ENCODE results near the gene UGDH. TPM values are rescaled to one million over a fixed set of nuclear protein-coding genes. Genes with fewer than 3 reads are reported as not detected.

The UGDH gene
- total and polyA plus RNA-seq, 2 of the 13 experiments (the other 11 are each of a cell fraction or from before 2014, with no cell fraction given), result 99.0 to 384 TPM

- H3K4me2 ChIP-seq (ENCODE audit: low read depth, low read length), result no peak overlapping the region
- BruUV-seq (replicated peaks), result no TSS peak
- no peaks in the 10 kb centered on the region for H3K4me1 ChIP-seq (ENCODE audit: insufficient read depth, low read length)
- no peak overlapping the region for H3K9ac ChIP-seq (ENCODE audit: insufficient read depth, low read depth, low read length)
- H3K27me3 ChIP-seq (ENCODE audit: control insufficient read depth in 1 of 2, insufficient read depth in 2 of 2, low read length in 2 of 2), result no peaks in the 10 kb centered on the region
- in situ Hi-C loops (cut with HindIII; ENCODE audit: extremely low pct_ligation_motif_present, low pct_unique_long_range_greater_than_20kb) (no loop called here), intact Hi-C loops (cut with micrococcal nuclease; ENCODE audit: unreplicated experiment) (no loop called here)
- H2AFZ ChIP-seq (ENCODE audit: low read length), result no peak overlapping the region
- H3K9me3 ChIP-seq (ENCODE audit: low read length), result no peaks in the 10 kb centered on the region
- ChIA-PET CTCF (ENCODE audit: low intra/inter-chr PET ratio, low total read pairs) (no interaction called here), POLR2A (interaction anchor here (1.3 to 2.5 kb wide), 2 partner anchors 9 to 22 kb away, joined by 7 to 9 read pairs; partner anchors contain the start of gene UGDH)
- TF ChIP-seq ZNF414 (CRISPR knock-in tag; IDR thresholded peaks at IDR 0.05) (no peak), CEBPB (IDR thresholded peaks at IDR 0.05; ENCODE audit: borderline replicate concordance, low read depth, low read length) (peak; percentile 61)
- FAIRE-seq (no peak), ATAC-seq (no peak), DNase-seq (ENCODE audit: low spot score) (no peak)
- WGBS (ENCODE audit: low lambda C conversion rate), result 88% methylated on average over 1 of the region's 1 CpG
- H3K27ac ChIP-seq (ENCODE audit: extremely low read length, insufficient read depth, low read length), result no peak overlapping the region
- H3K4me3 ChIP-seq (replicated peaks in 1 of 3; ENCODE audit: insufficient read depth in 1 of 3, low read depth in 2 of 3, low read length in 3 of 3), result no peak overlapping the region
- H3K36me3 ChIP-seq (replicated peaks in 1 of 2; ENCODE audit: control insufficient read depth in 1 of 2, insufficient read depth in 2 of 2, low read length in 2 of 2), result peaks cover 46 to 91% of the 10 kb centered on the region in 2 experiments
- peaks cover 6% of the 10 kb centered on the region for H3K79me2 ChIP-seq (ENCODE audit: insufficient read depth, low read length)
- peaks cover 8% of the 10 kb centered on the region for H4K20me1 ChIP-seq (ENCODE audit: insufficient read depth, low read length)
These were observed 21.7 kb downstream of the UGDH start for GRCh38 chr4:39505581-39505980.

GRCh38 chr4:39504538-39504937 lies 22.7 kb downstream of the UGDH start:
- in situ Hi-C loops (cut with HindIII; ENCODE audit: extremely low pct_ligation_motif_present, low pct_unique_long_range_greater_than_20kb) (no loop called here), intact Hi-C loops (cut with micrococcal nuclease; ENCODE audit: unreplicated experiment) (no loop called here)
- TF ChIP-seq POLR2G (IDR thresholded peaks at IDR 0.05; ENCODE audit: low read depth, low read length) (0 out of 2 replicates have a peak, but pooled peaks have one; percentile 18), ZNF234 (CRISPR knock-in tag; conservative IDR thresholded peaks at IDR 0.05) (no peak), RBM22 (optimal IDR thresholded peaks at IDR 0.05; ENCODE audit: low read length) (peak; percentile 88), RBFOX2 (IDR thresholded peaks at IDR 0.05; ENCODE audit: low read depth, low read length) (peak; percentile 13; the same call in 1 of the 2 replicates)
- POLR2A ChIA-PET, result interaction anchor here (2.5 kb wide), 1 partner anchor 23 kb away, joined by 7 read pairs; the partner anchor contains the start of gene UGDH
- no peaks in the 10 kb centered on the region for H3K4me1 ChIP-seq (ENCODE audit: insufficient read depth, low read length)
- no TSS peak for BruUV-seq (replicated peaks)
- H2AFZ ChIP-seq (ENCODE audit: low read length), result no peak overlapping the region
- H3K4me3 ChIP-seq (replicated peaks in 1 of 3; ENCODE audit: insufficient read depth in 1 of 3, low read depth in 2 of 3, low read length in 3 of 3), result no peak overlapping the region
- H4K20me1 ChIP-seq (ENCODE audit: insufficient read depth, low read length), result peaks cover 6% of the 10 kb centered on the region
- CTCF ChIA-PET (ENCODE audit: low intra/inter-chr PET ratio, low total read pairs), result no interaction called here
- H3K9me3 ChIP-seq (ENCODE audit: low read length), result no peaks in the 10 kb centered on the region
- peaks cover 2% of the 10 kb centered on the region for H3K79me2 ChIP-seq (ENCODE audit: insufficient read depth, low read length)
- H3K9ac ChIP-seq (ENCODE audit: insufficient read depth, low read depth, low read length), result no peak overlapping the region
- ATAC-seq (no peak), FAIRE-seq (no peak), DNase-seq (ENCODE audit: low spot score) (no peak)
- H3K27ac ChIP-seq (ENCODE audit: extremely low read length, insufficient read depth, low read length), result no peak overlapping the region
- no peaks in the 10 kb centered on the region for H3K27me3 ChIP-seq (ENCODE audit: control insufficient read depth in 1 of 2, insufficient read depth in 2 of 2, low read length in 2 of 2)
- WGBS (ENCODE audit: low lambda C conversion rate), result 97% methylated on average over 2 of the region's 2 CpGs
- peaks cover 40 to 87% of the 10 kb centered on the region in 2 experiments for H3K36me3 ChIP-seq (replicated peaks in 1 of 2; ENCODE audit: control insufficient read depth in 1 of 2, insufficient read depth in 2 of 2, low read length in 2 of 2)
- no peak overlapping the region for H3K4me2 ChIP-seq (ENCODE audit: low read depth, low read length)
